NCI-H2171 (cell line): ENCODE results near the gene ARHGAP35.

Experiments used
- DNase-seq: peaks from one replicate; lab custom pipeline; 2025; lab: John Stamatoyannopoulos, UW

ARHGAP35 gene

GRCh38 chr19:46904114-46905060 is 43.6 kb downstream of the ARHGAP35 start:
- DNase-seq = no peak

- no peak for DNase-seq
Observed at GRCh38 chr19:46906221-46906620, 45.4 kb downstream of the ARHGAP35 start.

DNA sequence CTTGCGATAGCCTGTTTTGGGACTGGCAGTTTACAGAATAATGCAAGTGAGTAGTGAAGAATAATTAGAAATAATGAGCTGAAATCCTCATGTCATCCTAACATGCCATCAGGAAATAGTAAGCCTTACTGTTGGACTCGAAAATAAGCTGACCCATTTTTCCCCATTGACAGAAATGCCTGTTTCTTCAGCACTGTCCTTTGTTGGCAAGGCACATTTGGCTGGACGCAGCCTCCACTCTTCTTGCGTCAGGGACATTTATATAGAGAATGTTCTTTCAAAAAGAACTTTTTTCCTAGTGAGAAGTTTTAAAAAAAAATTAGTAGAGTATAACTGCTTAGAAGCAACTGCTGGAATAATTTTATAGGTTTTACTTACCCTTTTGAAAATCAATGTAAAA is 47.1 kb downstream of the ARHGAP35 start:
- no peak for DNase-seq

- DNase-seq = no peak
Observed at GRCh38 chr19:46909356-46909755, 48.6 kb downstream of the ARHGAP35 start.
